SH-SY5Y (cell line): ENCODE data around the gene DNAJB9.

ENCODE experiments used
- GATA2 ChIP-seq: IDR thresholded peaks from 2 replicates; pipeline ENCODE4 v1.6.1; 2011; ENCODE audit warnings: mild to moderate bottlenecking, low read depth, low read length
- GATA3 ChIP-seq: IDR thresholded peaks from 2 replicates; pipeline ENCODE4 v1.6.1; 2011; ENCODE audit warnings: low read depth, mild to moderate bottlenecking, low read length, moderate library complexity

- TF ChIP-seq GATA2 (no peak), GATA3 (no peak)
These were observed 40.0 kb downstream of the DNAJB9 start for GRCh38 chr7:108609643-108610042.
